H9 (cell line): ENCODE measurements around the gene MUC21. TPM values are rescaled to one million over a fixed set of nuclear protein-coding genes. Genes with fewer than 3 reads are reported as not detected.

ENCODE experiments used
- DNase-seq: peaks from one replicate; pipeline ENCODE4 v3.0.0-alpha.2; 2017
- H2AFZ ChIP-seq: one replicate; pipeline ENCODE4 v1.6.1; 2013; ENCODE audit warnings: mild to moderate bottlenecking, low read length, control low read depth, moderate library complexity
- H2AK5ac ChIP-seq: 2 replicates; pipeline ENCODE4 v1.6.1; 2013; ENCODE audit warnings: low read length, control low read depth, mixed read lengths; ENCODE audit not compliant: insufficient read length
- H2BK120ac ChIP-seq: one replicate; pipeline ENCODE4 v1.6.1; 2013; ENCODE audit warnings: low read depth, mild to moderate bottlenecking, low read length, control low read depth, inconsistent platforms; ENCODE audit not compliant: poor library complexity, severe bottlenecking
- H2BK12ac ChIP-seq: 2 replicates; pipeline ENCODE4 v1.6.1; 2013; ENCODE audit warnings: low read length, control low read depth, mixed read lengths, low read depth; ENCODE audit not compliant: insufficient read length
- H2BK15ac ChIP-seq: 2 replicates; pipeline ENCODE4 v1.6.1; 2013; ENCODE audit warnings: low read depth, low read length, control low read depth
- H2BK20ac ChIP-seq: one replicate; pipeline ENCODE4 v1.6.1; 2013; ENCODE audit warnings: low read depth, mild to moderate bottlenecking, low read length, control low read depth, inconsistent platforms; ENCODE audit not compliant: poor library complexity, severe bottlenecking
- H2BK5ac ChIP-seq: 2 replicates; pipeline ENCODE4 v1.6.1; 2013; ENCODE audit warnings: low read length, control low read depth, mixed read lengths; ENCODE audit not compliant: insufficient read length
- H3K14ac ChIP-seq: 2 replicates; pipeline ENCODE4 v1.6.1; 2013; ENCODE audit warnings: low read length, control low read depth; ENCODE audit not compliant: insufficient read depth
- H3K18ac ChIP-seq: 2 replicates; pipeline ENCODE4 v1.6.1; 2013; ENCODE audit warnings: low read depth, mild to moderate bottlenecking, mixed read lengths, low read length, control low read depth; ENCODE audit not compliant: insufficient read length
- H3K23ac ChIP-seq: 2 replicates; pipeline ENCODE4 v1.6.1; 2013; ENCODE audit warnings: low read length, control low read depth, mixed read lengths, low read depth; ENCODE audit not compliant: insufficient read length
- H3K23me2 ChIP-seq: 2 replicates; pipeline ENCODE4 v1.6.1; 2013; ENCODE audit warnings: low read depth, mild to moderate bottlenecking, mixed read lengths, low read length, control low read depth; ENCODE audit not compliant: insufficient read length, poor library complexity, severe bottlenecking
- H3K27ac ChIP-seq: 2 replicates; pipeline ENCODE4 v1.5.1; 2013; ENCODE audit warnings: low read length, control low read depth, mixed read lengths, low read depth; ENCODE audit not compliant: insufficient read length
- H3K27me3 ChIP-seq: 2 replicates; pipeline ENCODE4 v1.6.1; 2013; ENCODE audit warnings: low read length, control low read depth, inconsistent platforms; ENCODE audit not compliant: insufficient read depth
- H3K4ac ChIP-seq: 2 replicates; pipeline ENCODE4 v1.6.1; 2013; ENCODE audit warnings: low read depth, mild to moderate bottlenecking, control low read depth, inconsistent platforms, low read length, moderate library complexity
- H3K4me1 ChIP-seq: 2 replicates; pipeline ENCODE4 v1.6.1; 2013; ENCODE audit warnings: low read length, control low read depth, inconsistent platforms; ENCODE audit not compliant: insufficient read depth
- H3K4me2 ChIP-seq: 2 replicates; pipeline ENCODE4 v1.6.1; 2013; ENCODE audit warnings: low read length, control low read depth, mixed read lengths; ENCODE audit not compliant: insufficient read length, insufficient read depth
- H3K56ac ChIP-seq: 2 replicates; pipeline ENCODE4 v1.6.1; 2013; ENCODE audit warnings: low read depth, mild to moderate bottlenecking, mixed read lengths, low read length, control low read depth; ENCODE audit not compliant: insufficient read length
- H3K79me1 ChIP-seq: 2 replicates; pipeline ENCODE4 v1.6.1; 2013; ENCODE audit warnings: low read depth, mild to moderate bottlenecking, moderate library complexity, low read length, control low read depth, inconsistent platforms; ENCODE audit not compliant: insufficient read depth, poor library complexity, severe bottlenecking
- H3K79me2 ChIP-seq: 2 replicates; pipeline ENCODE4 v1.6.1; 2013; ENCODE audit warnings: low read length, control low read depth, inconsistent platforms; ENCODE audit not compliant: insufficient read depth
- H3K9ac ChIP-seq: 2 replicates; pipeline ENCODE4 v1.6.1; 2013; ENCODE audit warnings: low read length, control low read depth, mixed read lengths; ENCODE audit not compliant: insufficient read length; ENCODE audit errors: extremely low read depth
- H3K9me3 ChIP-seq: one replicate; pipeline ENCODE4 v1.6.1; 2013; ENCODE audit warnings: low read depth, low read length, inconsistent platforms; ENCODE audit not compliant: control insufficient read depth
- H3T11ph ChIP-seq: one replicate; pipeline ENCODE4 v1.6.1; 2013; ENCODE audit warnings: mild to moderate bottlenecking, low read length, control low read depth, inconsistent platforms
- H4K20me1 ChIP-seq: one replicate; pipeline ENCODE4 v1.6.1; 2013; ENCODE audit not compliant: control insufficient read depth, insufficient read length, insufficient read depth
- H4K5ac ChIP-seq: 2 replicates; pipeline ENCODE4 v1.6.1; 2013; ENCODE audit warnings: low read depth, mild to moderate bottlenecking, mixed read lengths, low read length, control low read depth; ENCODE audit not compliant: insufficient read length
- H4K8ac ChIP-seq: replicated peaks from 2 replicates; pipeline ENCODE4 v1.6.1; 2013; ENCODE audit warnings: low read length, control low read depth, mixed read lengths, low read depth; ENCODE audit not compliant: insufficient read length
- H4K91ac ChIP-seq: 2 replicates; pipeline ENCODE4 v1.6.1; 2013; ENCODE audit warnings: low read depth, mild to moderate bottlenecking, moderate library complexity, mixed read lengths, low read length, control low read depth; ENCODE audit not compliant: insufficient read length
- H3K27ac Mint-ChIP-seq, 3 experiments: 2 replicates in 2 of 3; 3 replicates in 1 of 3; pipeline ENCODE4 v1.8.0; 2020 to 2021; ENCODE audit warnings: mixed read lengths in 3 of 3, mild to moderate bottlenecking in 1 of 3, moderate library complexity in 1 of 3
- H3K27me3 Mint-ChIP-seq: 2 replicates; pipeline ENCODE4 v1.8.0; 2021; ENCODE audit warnings: low read depth, mild to moderate bottlenecking, moderate library complexity, mixed read lengths
- H3K36me3 Mint-ChIP-seq, 3 experiments: 2 replicates in 2 of 3; 3 replicates in 1 of 3; pipeline ENCODE4 v1.8.0; 2020 to 2021; ENCODE audit warnings: low read depth in 3 of 3, mixed read lengths in 3 of 3; ENCODE audit not compliant: insufficient read depth in 1 of 3
- H3K4me1 Mint-ChIP-seq, 2 experiments: 2 replicates each; pipeline ENCODE4 v1.8.0; 2020; ENCODE audit warnings: mixed read lengths in 2 of 2
- H3K4me3 Mint-ChIP-seq, 2 experiments: 2 replicates in 1 of 2; 3 replicates in 1 of 2; pipeline ENCODE4 v1.8.0; 2020 to 2021; ENCODE audit warnings: mild to moderate bottlenecking in 2 of 2, mixed read lengths in 2 of 2, moderate library complexity in 1 of 2
- H3K9me3 Mint-ChIP-seq, 2 experiments: 2 replicates in 1 of 2; 3 replicates in 1 of 2; pipeline ENCODE4 v1.8.0; 2020; ENCODE audit warnings: mild to moderate bottlenecking in 2 of 2, mixed read lengths in 2 of 2, moderate library complexity in 1 of 2
- WGBS: extraction: QIAGEN DNeasy Blood & Tissue Kit; methylation state at CpG from one replicate; pipeline ENCODE4 v1.1.7; 2013; ENCODE audit warnings: missing lambda C conversion rate, low lambda C conversion rate, mixed read lengths; ENCODE audit not compliant: insufficient read length; ENCODE audit errors: extremely low coverage; 5-methylcytosine and 5-hydroxymethylcytosine counted together
- total RNA-seq: library from RNA; stranded (reverse); gene quantifications from 2 replicates; pipeline ENCODE4 v1.2.1, GENCODE V29; 2021
- TF ChIP-seq, protein P1 (sequence below): fragments of 200-600 bp; sonication (generic); conservative IDR thresholded peaks from 3 replicates; pipeline ENCODE4 v1.8.0; 2021; ENCODE audit warnings: antibody characterized with exemption, mild to moderate bottlenecking

The MUC21 gene
- total RNA-seq, 1 experiment from 2014 or later, result not detected

DNA sequence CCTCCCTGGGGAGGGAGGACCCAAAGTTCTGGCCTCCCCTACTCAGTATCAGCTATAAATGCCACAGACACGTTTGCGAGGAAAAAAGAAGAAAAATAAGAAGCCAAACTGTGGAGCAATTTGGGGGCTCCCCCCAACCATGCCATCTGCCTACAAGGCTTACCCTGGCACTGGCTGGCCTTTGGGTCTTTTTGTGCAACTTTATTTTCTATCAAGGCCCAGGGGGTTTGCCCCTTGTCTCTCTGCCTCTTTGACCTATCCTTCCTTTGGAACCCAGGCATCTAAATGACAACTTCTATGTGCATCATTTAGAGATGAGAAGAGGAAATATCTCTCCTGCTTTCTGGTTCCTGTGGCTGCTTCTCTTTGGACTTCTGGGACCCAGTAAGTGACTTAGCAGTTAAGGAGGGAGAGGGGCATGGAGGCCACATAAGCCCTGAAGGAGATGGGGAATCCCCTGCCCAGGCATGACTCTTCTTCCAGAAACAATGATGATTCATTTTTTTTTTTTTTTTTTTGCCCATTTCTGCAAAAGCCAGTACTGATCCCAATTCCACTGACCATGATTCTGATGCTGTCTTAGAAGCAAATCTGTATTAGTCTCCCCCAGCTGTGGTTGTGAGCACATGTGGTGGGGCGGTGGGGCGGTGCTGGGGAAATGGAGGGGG lies 27.0 kb downstream of the MUC21 start, which contains the start of gene MUC22:
Gene MUC22 (plus strand): TSS at position 82 of the 668 bp plus-strand sequence. CDS start 233 bp downstream, at position 315.
- H3K14ac ChIP-seq, result no peak within 1 kb of the TSS
- no peak for DNase-seq
- no CpG with 5 or more reads among the region's 4 CpGs for WGBS
- no peak within 1 kb of the TSS for H3K4me3 Mint-ChIP-seq
- H3K9me3 Mint-ChIP-seq, result peaks cover 0 to 3% of the 10 kb centered on the region in 2 experiments; a peak in 2 of 5 replicates
- H3K27ac Mint-ChIP-seq, result no peak within 1 kb of the TSS
- H2AK5ac ChIP-seq, result no peak within 1 kb of the TSS
- no peaks in the 10 kb centered on the region for H3K4me1 ChIP-seq
- no peak within 1 kb of the TSS for H3K27ac ChIP-seq
- no peak within 1 kb of the TSS for H3T11ph ChIP-seq
- H4K8ac ChIP-seq, result no peak within 1 kb of the TSS
- no peak within 1 kb of the TSS for H3K23ac ChIP-seq
- no peak within 1 kb of the TSS for H2BK15ac ChIP-seq
- no peak within 1 kb of the TSS for H4K91ac ChIP-seq
- H3K36me3 Mint-ChIP-seq, result no peaks in the 10 kb centered on the region
- no peaks in the 10 kb centered on the region for H3K79me2 ChIP-seq
- H3K9ac ChIP-seq, result no peak within 1 kb of the TSS
- H2BK120ac ChIP-seq, result no peak within 1 kb of the TSS
- H4K20me1 ChIP-seq, result no peaks in the 10 kb centered on the region
- H3K56ac ChIP-seq, result no peak within 1 kb of the TSS
- 0 out of 4 replicates have a peak, but pooled peaks cover 0 to 2% of the 10 kb centered on the region in 2 experiments for H3K4me1 Mint-ChIP-seq
- H3K18ac ChIP-seq, result no peak within 1 kb of the TSS
- H3K27me3 Mint-ChIP-seq, result peaks cover 7% of the 10 kb centered on the region
- H2BK5ac ChIP-seq, result no peak within 1 kb of the TSS
- no peak within 1 kb of the TSS for H2BK20ac ChIP-seq
- no peak within 1 kb of the TSS for H3K4ac ChIP-seq
- H3K4me2 ChIP-seq, result no peak within 1 kb of the TSS
- TF ChIP-seq, protein P1, sequence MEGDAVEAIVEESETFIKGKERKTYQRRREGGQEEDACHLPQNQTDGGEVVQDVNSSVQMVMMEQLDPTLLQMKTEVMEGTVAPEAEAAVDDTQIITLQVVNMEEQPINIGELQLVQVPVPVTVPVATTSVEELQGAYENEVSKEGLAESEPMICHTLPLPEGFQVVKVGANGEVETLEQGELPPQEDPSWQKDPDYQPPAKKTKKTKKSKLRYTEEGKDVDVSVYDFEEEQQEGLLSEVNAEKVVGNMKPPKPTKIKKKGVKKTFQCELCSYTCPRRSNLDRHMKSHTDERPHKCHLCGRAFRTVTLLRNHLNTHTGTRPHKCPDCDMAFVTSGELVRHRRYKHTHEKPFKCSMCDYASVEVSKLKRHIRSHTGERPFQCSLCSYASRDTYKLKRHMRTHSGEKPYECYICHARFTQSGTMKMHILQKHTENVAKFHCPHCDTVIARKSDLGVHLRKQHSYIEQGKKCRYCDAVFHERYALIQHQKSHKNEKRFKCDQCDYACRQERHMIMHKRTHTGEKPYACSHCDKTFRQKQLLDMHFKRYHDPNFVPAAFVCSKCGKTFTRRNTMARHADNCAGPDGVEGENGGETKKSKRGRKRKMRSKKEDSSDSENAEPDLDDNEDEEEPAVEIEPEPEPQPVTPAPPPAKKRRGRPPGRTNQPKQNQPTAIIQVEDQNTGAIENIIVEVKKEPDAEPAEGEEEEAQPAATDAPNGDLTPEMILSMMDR, result no peak
- no peak within 1 kb of the TSS for H2BK12ac ChIP-seq
- no peaks in the 10 kb centered on the region for H3K23me2 ChIP-seq
- H3K27me3 ChIP-seq, result no peaks in the 10 kb centered on the region
- no peak within 1 kb of the TSS for H4K5ac ChIP-seq
- H3K79me1 ChIP-seq, result no peaks in the 10 kb centered on the region
- H3K9me3 ChIP-seq, result no peaks in the 10 kb centered on the region
- H2AFZ ChIP-seq, result no peak within 1 kb of the TSS
